UCSD-AML1 (cell line): ENCODE data around the gene TBC1D8.

Experiments
- DNase-seq: peaks from one replicate; lab custom pipeline; 2025; ENCODE audit not compliant: unreplicated experiment; lab: John Stamatoyannopoulos, UW

The TBC1D8 gene

GRCh38 chr2:101037161-101037755 lies 113.9 kb downstream of the TBC1D8 start:
- no peak for DNase-seq

- DNase-seq = no peak
Measured at GRCh38 chr2:101036562-101036961, 114.6 kb downstream of the TBC1D8 start.

- DNase-seq = no peak
Measured at GRCh38 chr2:101032084-101032776, 119.0 kb downstream of the TBC1D8 start.

- no peak for DNase-seq
Measured at GRCh38 chr2:101030866-101031554, 120.2 kb downstream of the TBC1D8 start.

GRCh38 chr2:101027852-101028251 lies 123.3 kb downstream of the TBC1D8 start:
- DNase-seq = no peak

GRCh38 chr2:101026923-101027469 lies 124.2 kb downstream of the TBC1D8 start:
- DNase-seq = no peak

GRCh38 chr2:101026253-101026701 lies 124.9 kb downstream of the TBC1D8 start:
- no peak for DNase-seq

- no peak for DNase-seq
Measured at GRCh38 chr2:101025561-101025960, 125.6 kb downstream of the TBC1D8 start.

GRCh38 chr2:101023327-101024107 lies 127.7 kb downstream of the TBC1D8 start:
- no peak for DNase-seq

GRCh38 chr2:101022221-101022620 lies 129.0 kb downstream of the TBC1D8 start:
- no peak for DNase-seq

- no peak for DNase-seq
Measured at GRCh38 chr2:101018934-101019333, 132.2 kb downstream of the TBC1D8 start.

GRCh38 chr2:101017371-101017770 lies 133.8 kb downstream of the TBC1D8 start:
- no peak for DNase-seq

- no peak for DNase-seq
Measured at GRCh38 chr2:101014264-101014857, 136.8 kb downstream of the TBC1D8 start.

GRCh38 chr2:101012706-101013181 lies 138.4 kb downstream of the TBC1D8 start:
- DNase-seq = no peak

- DNase-seq = no peak
Measured at GRCh38 chr2:101012054-101012705, 139.0 kb downstream of the TBC1D8 start.

- DNase-seq = no peak
Measured at GRCh38 chr2:101011152-101011551, 140.0 kb downstream of the TBC1D8 start.

- DNase-seq = no peak
Measured at GRCh38 chr2:101007415-101008345, 143.5 kb downstream of the TBC1D8 start.

- DNase-seq = no peak
Measured at GRCh38 chr2:101006065-101006715, 145.0 kb downstream of the TBC1D8 start.
